ENCODE data around the gene GRIA3. TPM values are rescaled to one million over a fixed set of nuclear protein-coding genes. Genes with fewer than 3 reads are reported as not detected.

GRIA3 gene
- 0.07 TPM in 1 of 2 replicates, not detected in the other for total RNA-seq

GRCh38 chrX:123184219-123184865, at the start of gene GRIA3:
TSS of gene GRIA3 (plus strand) at chrX:123184278. CDS start at chrX:123184536, 258 bp downstream.

Data from thoracic aorta endothelial cell (primary cell).